ENCODE measurements around the gene RCL1.

DNA sequence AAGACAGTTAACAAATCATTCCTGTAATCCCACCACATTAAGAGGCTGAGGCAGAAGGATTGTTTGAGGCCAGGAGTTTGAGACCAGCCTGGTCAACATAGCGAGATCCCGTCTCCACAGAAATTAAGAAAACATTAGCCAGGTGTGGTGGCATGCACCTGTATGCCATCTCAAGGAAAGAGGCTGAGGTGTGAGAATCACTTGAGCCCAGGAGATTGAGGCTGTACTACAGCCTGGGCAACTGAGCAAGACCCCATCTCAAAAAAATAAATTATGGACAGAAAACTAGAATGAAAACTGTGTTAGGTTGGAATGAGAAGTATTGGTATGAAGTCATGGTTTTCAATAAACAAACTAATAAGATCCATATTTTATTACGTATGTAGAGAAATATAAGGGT lies 28.7 kb upstream of the RCL1 start:
- no peak for TF ChIP-seq POLR2AphosphoS5 (IDR thresholded peaks at IDR 0.05)
- TF ChIP-seq, protein P1, sequence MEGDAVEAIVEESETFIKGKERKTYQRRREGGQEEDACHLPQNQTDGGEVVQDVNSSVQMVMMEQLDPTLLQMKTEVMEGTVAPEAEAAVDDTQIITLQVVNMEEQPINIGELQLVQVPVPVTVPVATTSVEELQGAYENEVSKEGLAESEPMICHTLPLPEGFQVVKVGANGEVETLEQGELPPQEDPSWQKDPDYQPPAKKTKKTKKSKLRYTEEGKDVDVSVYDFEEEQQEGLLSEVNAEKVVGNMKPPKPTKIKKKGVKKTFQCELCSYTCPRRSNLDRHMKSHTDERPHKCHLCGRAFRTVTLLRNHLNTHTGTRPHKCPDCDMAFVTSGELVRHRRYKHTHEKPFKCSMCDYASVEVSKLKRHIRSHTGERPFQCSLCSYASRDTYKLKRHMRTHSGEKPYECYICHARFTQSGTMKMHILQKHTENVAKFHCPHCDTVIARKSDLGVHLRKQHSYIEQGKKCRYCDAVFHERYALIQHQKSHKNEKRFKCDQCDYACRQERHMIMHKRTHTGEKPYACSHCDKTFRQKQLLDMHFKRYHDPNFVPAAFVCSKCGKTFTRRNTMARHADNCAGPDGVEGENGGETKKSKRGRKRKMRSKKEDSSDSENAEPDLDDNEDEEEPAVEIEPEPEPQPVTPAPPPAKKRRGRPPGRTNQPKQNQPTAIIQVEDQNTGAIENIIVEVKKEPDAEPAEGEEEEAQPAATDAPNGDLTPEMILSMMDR (IDR thresholded peaks at IDR 0.05), result no peak
